ENCODE results near the gene MAMDC4. TPM values are rescaled to one million over a fixed set of nuclear protein-coding genes. Genes with fewer than 3 reads are reported as not detected.

Gene MAMDC4
- total RNA-seq, 1 experiment from 2014 or later: 6.7 TPM

GRCh38 chr9:136907011-136907914, 55.1 kb downstream of the MAMDC4 start (continued):
- TF ChIP-seq NR1H2 (CRISPR knock-in tag; IDR thresholded peaks at IDR 0.05): no peak

Small RNA genes within 50 kb of the gene (microRNA-seq; reads per million reads assigned to microRNA genes)
- gene MIR4292 (ENCODE audit: borderline number of aligned reads): not detected
- gene MIR4479 (ENCODE audit: borderline number of aligned reads): 1.7 reads per million

Other genes with a start within 250 kb of the MAMDC4 start
- 54.6 to 64.9 TPM (median 62.8 TPM) in 3 replicates for gene EGFL7, start 189.4 kb upstream of the MAMDC4 start, total RNA-seq (2021)
- gene AGPAT2, start 164.9 kb upstream of the MAMDC4 start, total RNA-seq (2021): 40.2 to 42.2 TPM (median 41.2 TPM) in 3 replicates
- gene DIPK1B, start 139.8 kb upstream of the MAMDC4 start, total RNA-seq (2021): 45.4 to 49.8 TPM (median 48.9 TPM) in 3 replicates
- 2.4 to 3.7 TPM (median 3.3 TPM) in 3 replicates for gene LCN10, start 109.4 kb upstream of the MAMDC4 start, total RNA-seq (2021)
- not detected in 3 replicates for gene LCN6, start 103.8 kb upstream of the MAMDC4 start, total RNA-seq (2021)
- gene LCN8, start 94.1 kb upstream of the MAMDC4 start, total RNA-seq (2021): 0.21 TPM in 1 of 3 replicates, not detected in the others
- 0.52 to 1.0 TPM (median 0.96 TPM) in 3 replicates for gene LCN15, start 87.8 kb upstream of the MAMDC4 start, total RNA-seq (2021)
- 72.0 to 86.7 TPM (median 86.1 TPM) in 3 replicates for gene TMEM141, start 61.0 kb upstream of the MAMDC4 start, total RNA-seq (2021)
- 1.7 to 2.1 TPM (median 2.0 TPM) in 3 replicates for gene CCDC183, start 56.0 kb upstream of the MAMDC4 start, total RNA-seq (2021)
- gene RABL6, start 44.4 kb upstream of the MAMDC4 start, total RNA-seq (2021): 134 to 171 TPM (median 139 TPM) in 3 replicates
- gene AJM1, start 9.9 kb upstream of the MAMDC4 start, total RNA-seq (2021): 1.6 to 1.7 TPM (median 1.6 TPM) in 3 replicates
- gene PHPT1, start 2.9 kb upstream of the MAMDC4 start, total RNA-seq (2021): 138 to 176 TPM (median 173 TPM) in 3 replicates
- gene EDF1, start 14.0 kb downstream of the MAMDC4 start, total RNA-seq (2021): 312 to 334 TPM (median 328 TPM) in 3 replicates
- gene TRAF2, start 34.2 kb downstream of the MAMDC4 start, total RNA-seq (2021): 55.0 to 62.5 TPM (median 61.3 TPM) in 3 replicates
- gene FBXW5, start 92.4 kb downstream of the MAMDC4 start, total RNA-seq (2021): 58.2 to 70.5 TPM (median 63.9 TPM) in 3 replicates
- gene C8G, start 92.9 kb downstream of the MAMDC4 start, total RNA-seq (2021): 0.85 to 1.7 TPM (median 1.5 TPM) in 3 replicates
- gene LCN12, start 99.9 kb downstream of the MAMDC4 start, total RNA-seq (2021): 1.9 to 4.7 TPM (median 3.4 TPM) in 3 replicates
- gene PTGDS, start 125.2 kb downstream of the MAMDC4 start, total RNA-seq (2021): 2.2 to 4.0 TPM (median 2.9 TPM) in 3 replicates
- 0.27 to 0.50 TPM (median 0.34 TPM) in 3 replicates for gene LCNL1, start 130.6 kb downstream of the MAMDC4 start, total RNA-seq (2021)
- 44.1 to 45.3 TPM (median 44.6 TPM) in 3 replicates for gene PAXX, start 140.1 kb downstream of the MAMDC4 start, total RNA-seq (2021)
- gene CLIC3, start 144.2 kb downstream of the MAMDC4 start, total RNA-seq (2021): 0.31 to 0.41 TPM in 2 of 3 replicates, not detected in the other
- 19.2 to 28.3 TPM (median 25.9 TPM) in 3 replicates for gene ABCA2, start 175.9 kb downstream of the MAMDC4 start, total RNA-seq (2021)
- gene FUT7, start 179.7 kb downstream of the MAMDC4 start, total RNA-seq (2021): not detected in 3 replicates
- 64.3 to 68.8 TPM (median 64.5 TPM) in 3 replicates for gene NPDC1, start 193.8 kb downstream of the MAMDC4 start, total RNA-seq (2021)
- gene ENTPD2, start 201.7 kb downstream of the MAMDC4 start, total RNA-seq (2021): 8.3 to 9.6 TPM (median 9.2 TPM) in 3 replicates
- 52.0 to 67.0 TPM (median 53.6 TPM) in 3 replicates for gene SAPCD2, start 218.2 kb downstream of the MAMDC4 start, total RNA-seq (2021)
- 12.1 to 17.7 TPM (median 14.3 TPM) in 3 replicates for gene UAP1L1, start 225.2 kb downstream of the MAMDC4 start, total RNA-seq (2021)
- gene MAN1B1, start 234.6 kb downstream of the MAMDC4 start, total RNA-seq (2021): 44.9 to 57.1 TPM (median 47.1 TPM) in 3 replicates